ENCODE measurements around the gene TENT5C.

GRCh38 chr1:117600325-117600943 lies 5.4 kb upstream of the TENT5C start:
- TF ChIP-seq CTCF (IDR thresholded peaks at IDR 0.05): no peak
- TF ChIP-seq POLR2A (IDR thresholded peaks at IDR 0.05): no peak
